Measurements from ENCODE around the gene OR6C2. TPM values are rescaled to one million over a fixed set of nuclear protein-coding genes. Genes with fewer than 3 reads are reported as not detected.

OR6C2 gene
- total RNA-seq, 8 experiments from 2014 or later: 0.20 to 0.38 TPM; not detected in 6

DNA sequence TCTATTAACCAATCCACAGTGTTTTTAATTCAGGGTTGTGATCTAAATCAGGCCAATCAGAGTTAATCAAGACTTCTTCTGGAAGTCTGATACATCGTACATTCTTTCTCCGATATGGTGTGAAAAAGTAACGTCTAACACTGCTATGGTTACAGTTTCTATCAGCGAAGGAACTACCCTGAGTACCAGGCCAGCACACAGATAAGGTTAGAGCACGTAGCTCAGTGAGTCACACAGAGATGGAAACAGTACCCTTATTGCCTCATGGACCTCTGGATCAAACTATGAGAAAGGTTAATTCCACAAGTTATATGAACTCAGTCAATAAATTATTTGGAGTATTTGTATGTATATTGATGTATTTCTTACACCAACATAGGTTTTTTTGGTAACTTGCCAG is 51.6 kb downstream of the OR6C2 start:
- 10 to 92% (median 69%) methylated on average over 1 to 5 of the region's 5 CpGs; no CpG with 5 or more reads in 2 of the 10 experiments for WGBS, 10 experiments

DNA sequence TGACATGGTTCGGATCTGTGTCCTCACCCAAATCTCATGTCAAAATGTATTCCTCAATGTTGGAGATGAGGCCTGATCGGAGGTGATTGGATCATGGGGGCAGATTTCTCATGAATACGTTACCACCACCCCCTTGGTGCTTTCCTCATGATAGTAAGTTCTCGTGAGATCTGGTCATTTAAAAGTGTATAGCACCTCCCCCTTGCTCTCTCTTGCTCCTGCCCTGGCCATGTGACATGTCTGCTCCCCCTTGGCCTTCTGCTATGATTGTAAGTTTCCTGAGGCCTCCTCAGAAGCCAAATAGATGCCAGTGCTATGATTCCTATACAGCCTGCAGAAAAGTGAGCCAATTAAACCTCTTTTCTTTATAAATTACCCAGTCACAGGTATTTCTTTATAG is 55.4 kb downstream of the OR6C2 start:
- ATAC-seq (replicated peaks in 6 of 8): no peak
- no peak overlapping the region for H3K27ac ChIP-seq
- in situ Hi-C loops (cut with MboI; ENCODE audit: low pct_unique_long_range_greater_than_20kb in 2 of 9, low sequenced_read_pairs in 9 of 9, unreplicated experiment in 9 of 9): no loop called here
- H3K4me1 ChIP-seq (replicated peaks in 1 of 2): no peaks in the 10 kb centered on the region
- no peak overlapping the region for H3K4me3 ChIP-seq
- 0 to 100% (median 90%) methylated on average over 1 to 4 of the region's 4 CpGs; no CpG with 5 or more reads in 4 of the 10 experiments for WGBS, 10 experiments

More for the DNA sequence above, 51.6 kb downstream of the OR6C2 start:
- Histone ChIP-seq H3K4me3 (no peak overlapping the region), H3K4me1 (replicated peaks in 1 of 2) (no peaks in the 10 kb centered on the region), H3K27ac (no peak overlapping the region)
- in situ Hi-C loops (cut with MboI; ENCODE audit: low pct_unique_long_range_greater_than_20kb in 2 of 9, low sequenced_read_pairs in 9 of 9, unreplicated experiment in 9 of 9): no loop called here
- ATAC-seq (replicated peaks in 6 of 8): no peak

DNA sequence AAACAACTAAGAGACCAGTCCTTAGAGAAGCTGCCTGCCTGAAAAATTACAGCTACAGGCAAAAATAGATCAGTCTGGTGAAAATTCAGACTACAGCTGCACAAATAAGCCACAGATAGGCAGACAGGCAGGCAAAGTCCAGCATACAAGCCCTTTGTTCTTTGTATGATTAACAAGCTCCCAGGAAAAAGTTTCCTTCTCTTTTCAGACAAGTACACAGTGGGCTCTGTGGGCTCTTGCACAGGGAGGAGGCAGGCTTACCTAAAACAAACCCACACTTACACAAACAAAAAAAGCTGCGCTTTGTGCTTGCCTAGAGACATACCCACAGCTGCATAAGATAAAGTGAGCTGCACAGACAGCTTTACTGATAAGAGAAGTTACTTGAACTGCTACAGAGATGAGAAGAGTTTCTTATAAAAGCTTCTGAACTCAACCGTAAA is 56.0 kb downstream of the OR6C2 start:
- H3K4me3 ChIP-seq: no peak overlapping the region
- no peak overlapping the region for H3K27ac ChIP-seq
- ATAC-seq (replicated peaks in 6 of 8): peak in 6 of 8 experiments; percentile 23 to 85 (median 55)
- no peaks in the 10 kb centered on the region for H3K4me1 ChIP-seq (replicated peaks in 1 of 2)
- in situ Hi-C loops (cut with MboI; ENCODE audit: low pct_unique_long_range_greater_than_20kb in 2 of 9, low sequenced_read_pairs in 9 of 9, unreplicated experiment in 9 of 9): no loop called here
- WGBS, 10 experiments: 0 to 71% (median 15%) methylated on average over 1 to 2 of the region's 2 CpGs; no CpG with 5 or more reads in 2 of the 10 experiments

DNA sequence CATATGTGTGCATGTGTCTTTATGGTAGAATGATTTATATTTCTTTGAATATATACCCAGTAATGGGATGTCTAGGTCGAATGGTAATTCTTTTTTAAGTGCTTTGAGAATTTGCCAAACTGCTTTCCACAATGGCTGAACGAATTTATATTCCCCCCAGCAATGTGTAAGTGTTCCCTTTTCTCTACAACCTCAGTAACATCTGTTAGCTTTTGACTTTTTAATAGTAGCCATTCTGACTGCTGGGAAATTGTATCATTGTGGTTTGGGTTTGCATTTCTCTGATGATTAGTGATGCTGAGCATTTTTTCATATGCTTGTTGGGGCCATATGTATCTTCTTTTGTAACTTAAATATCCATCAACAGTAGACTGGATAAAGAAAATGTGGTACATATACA is 57.7 kb downstream of the OR6C2 start:
- 0 to 66% (median 40%) methylated on average over 1 to 2 of the region's 2 CpGs; no CpG with 5 or more reads in 1 of the 10 experiments for WGBS, 10 experiments
- in situ Hi-C loops (cut with MboI; ENCODE audit: low pct_unique_long_range_greater_than_20kb in 2 of 9, low sequenced_read_pairs in 9 of 9, unreplicated experiment in 9 of 9): no loop called here
- ATAC-seq (replicated peaks in 6 of 8): peak in 1 of 8 experiments; percentile 72

More for the DNA sequence above, 57.7 kb downstream of the OR6C2 start:
- H3K4me3 ChIP-seq: no peak overlapping the region
- no peaks in the 10 kb centered on the region for H3K4me1 ChIP-seq (replicated peaks in 1 of 2)
- no peak overlapping the region for H3K27ac ChIP-seq

Other genes with a start within 250 kb of the OR6C2 start
- gene OR10A7, start 223.1 kb upstream of the OR6C2 start, total RNA-seq: under 1 TPM in 1 of 8 experiments, not detected in 7; 0.21 TPM
- not detected for gene OR6C74, start 199.5 kb upstream of the OR6C2 start, total RNA-seq
- under 1 TPM in 1 of 8 experiments, not detected in 7; 0.24 TPM for gene OR6C6, start 147.5 kb upstream of the OR6C2 start, total RNA-seq
- gene OR6C1, start 129.7 kb upstream of the OR6C2 start, total RNA-seq: under 1 TPM in 2 of 8 experiments, not detected in 6; 0.09 to 0.28 TPM
- under 1 TPM in 2 of 8 experiments, not detected in 6; 0.46 to 0.52 TPM for gene OR6C3, start 113.3 kb upstream of the OR6C2 start, total RNA-seq
- under 1 TPM in 5 of 8 experiments, not detected in 3; 0.05 to 0.49 (median 0.21) TPM for gene OR6C75, start 81.1 kb upstream of the OR6C2 start, total RNA-seq
- gene OR6C65, start 43.5 kb upstream of the OR6C2 start, total RNA-seq: not detected
- gene OR6C76, start 17.8 kb upstream of the OR6C2 start, total RNA-seq: under 1 TPM in 1 of 8 experiments, not detected in 7; 0.33 TPM
- under 1 TPM in 1 of 8 experiments, not detected in 7; 0.33 TPM for gene OR6C70, start 26.1 kb downstream of the OR6C2 start, total RNA-seq
- not detected for gene OR6C68, start 48.3 kb downstream of the OR6C2 start, total RNA-seq
- gene OR6C4, start 105.5 kb downstream of the OR6C2 start, total RNA-seq: under 1 TPM in 3 of 8 experiments, not detected in 5; 0.10 to 0.28 (median 0.21) TPM
- under 1 TPM in 1 of 8 experiments, not detected in 7; 0.28 TPM for gene OR2AP1, start 128.4 kb downstream of the OR6C2 start, total RNA-seq
- gene OR10P1, start 192.8 kb downstream of the OR6C2 start, total RNA-seq: 1 to 10 TPM in 1 of 8 experiments, under 1 TPM in 2, not detected in 5; 0.25 to 1.1 (median 0.45) TPM